ENCODE measurements around the gene SCFD2. TPM values are rescaled to one million over a fixed set of nuclear protein-coding genes. Genes with fewer than 3 reads are reported as not detected.

Gene SCFD2
- total RNA-seq, 1 experiment from 2014 or later = 8.1 TPM

DNA sequence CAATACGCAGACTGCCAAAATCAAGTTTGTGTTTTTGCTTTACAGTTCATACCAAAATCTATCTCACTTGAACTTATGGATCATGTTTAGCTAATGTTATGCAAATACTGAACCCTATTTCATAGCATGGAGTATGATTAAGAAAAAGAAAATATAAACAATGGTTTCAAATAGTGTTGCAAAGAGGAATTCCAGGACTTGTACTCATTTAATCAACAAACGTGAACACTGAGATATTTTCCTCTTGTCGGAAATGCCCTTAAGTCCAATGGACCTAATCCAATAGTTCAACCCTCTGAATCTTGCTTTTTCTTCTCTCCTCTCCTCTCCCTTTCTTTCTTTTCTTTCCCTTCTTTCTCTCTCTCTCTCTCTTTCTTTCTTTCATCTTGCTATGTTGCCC lies 473.0 kb downstream of the SCFD2 start:
- Histone ChIP-seq H3K9me3 (ENCODE audit: insufficient read depth, low read depth) (no peaks in the 10 kb centered on the region), H3K4me1 (replicated peaks; ENCODE audit: insufficient read depth) (no peaks in the 10 kb centered on the region), H3K4me3 (no peak overlapping the region), H3K36me3 (ENCODE audit: low read depth) (no peaks in the 10 kb centered on the region), H3K4me2 (no peak overlapping the region), H3K27me3 (ENCODE audit: insufficient read depth, low read depth) (no peaks in the 10 kb centered on the region), H3K27ac (no peak overlapping the region), H3K9me2 (ENCODE audit: insufficient read depth) (no peaks in the 10 kb centered on the region), H3K79me2 (ENCODE audit: low read depth) (no peaks in the 10 kb centered on the region), H4K20me1 (ENCODE audit: insufficient read depth) (no peaks in the 10 kb centered on the region), H3F3A (ENCODE audit: insufficient read depth, low read depth) (no peaks in the 10 kb centered on the region), H2AFZ (no peak overlapping the region)
- intact Hi-C loops (cut with micrococcal nuclease; ENCODE audit: unreplicated experiment) = no loop called here
- no peak for DNase-seq
- CTCF ChIA-PET = no interaction called here
- TF ChIP-seq, protein P1, sequence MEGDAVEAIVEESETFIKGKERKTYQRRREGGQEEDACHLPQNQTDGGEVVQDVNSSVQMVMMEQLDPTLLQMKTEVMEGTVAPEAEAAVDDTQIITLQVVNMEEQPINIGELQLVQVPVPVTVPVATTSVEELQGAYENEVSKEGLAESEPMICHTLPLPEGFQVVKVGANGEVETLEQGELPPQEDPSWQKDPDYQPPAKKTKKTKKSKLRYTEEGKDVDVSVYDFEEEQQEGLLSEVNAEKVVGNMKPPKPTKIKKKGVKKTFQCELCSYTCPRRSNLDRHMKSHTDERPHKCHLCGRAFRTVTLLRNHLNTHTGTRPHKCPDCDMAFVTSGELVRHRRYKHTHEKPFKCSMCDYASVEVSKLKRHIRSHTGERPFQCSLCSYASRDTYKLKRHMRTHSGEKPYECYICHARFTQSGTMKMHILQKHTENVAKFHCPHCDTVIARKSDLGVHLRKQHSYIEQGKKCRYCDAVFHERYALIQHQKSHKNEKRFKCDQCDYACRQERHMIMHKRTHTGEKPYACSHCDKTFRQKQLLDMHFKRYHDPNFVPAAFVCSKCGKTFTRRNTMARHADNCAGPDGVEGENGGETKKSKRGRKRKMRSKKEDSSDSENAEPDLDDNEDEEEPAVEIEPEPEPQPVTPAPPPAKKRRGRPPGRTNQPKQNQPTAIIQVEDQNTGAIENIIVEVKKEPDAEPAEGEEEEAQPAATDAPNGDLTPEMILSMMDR (conservative IDR thresholded peaks at IDR 0.05) = no peak
- TF ChIP-seq EZH2 (IDR thresholded peaks at IDR 0.05; ENCODE audit: low read depth) = no peak
- POLR2A ChIA-PET (ENCODE audit: unreplicated experiment) = no interaction called here
- BruUV-seq (replicated peaks) = no TSS peak

DNA sequence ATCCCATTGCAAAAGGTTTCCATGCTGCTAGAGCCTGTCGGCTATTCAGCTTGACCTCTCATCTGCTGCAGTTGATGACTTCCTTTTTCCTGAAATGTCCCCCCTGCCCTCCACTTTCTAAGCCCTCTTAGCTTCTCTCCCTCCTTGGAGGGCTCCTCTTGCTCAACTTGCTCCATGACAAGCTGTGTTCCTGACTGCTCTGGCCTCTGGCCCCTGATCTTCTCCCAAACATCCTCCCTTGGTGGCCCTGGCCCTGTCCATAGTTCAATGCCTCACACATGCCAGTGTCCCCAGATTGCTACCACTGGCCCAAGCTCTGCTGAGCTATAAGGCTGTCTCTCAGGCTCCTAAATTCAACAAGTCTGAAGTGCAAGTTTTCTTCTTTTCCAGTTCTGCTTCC lies 474.1 kb downstream of the SCFD2 start:
- Histone ChIP-seq H3K27ac (no peak overlapping the region), H3K27me3 (ENCODE audit: insufficient read depth, low read depth) (no peaks in the 10 kb centered on the region), H2AFZ (no peak overlapping the region), H3K9me2 (ENCODE audit: insufficient read depth) (no peaks in the 10 kb centered on the region), H3K79me2 (ENCODE audit: low read depth) (no peaks in the 10 kb centered on the region), H3K36me3 (ENCODE audit: low read depth) (no peaks in the 10 kb centered on the region), H3F3A (ENCODE audit: insufficient read depth, low read depth) (no peaks in the 10 kb centered on the region), H3K4me2 (no peak overlapping the region), H4K20me1 (ENCODE audit: insufficient read depth) (no peaks in the 10 kb centered on the region), H3K9me3 (ENCODE audit: insufficient read depth, low read depth) (no peaks in the 10 kb centered on the region), H3K4me1 (replicated peaks; ENCODE audit: insufficient read depth) (no peaks in the 10 kb centered on the region), H3K4me3 (no peak overlapping the region)
- ChIA-PET CTCF (no interaction called here), POLR2A (ENCODE audit: unreplicated experiment) (interaction anchor here (0.6 kb wide), 1 partner anchor 48 kb away, joined by 4 read pairs; no protein-coding TSS in a partner anchor)
- intact Hi-C loops (cut with micrococcal nuclease; ENCODE audit: unreplicated experiment) = no loop called here
- DNase-seq = no peak
- TF ChIP-seq, protein P1 (conservative IDR thresholded peaks at IDR 0.05) = no peak
- no peak for TF ChIP-seq EZH2 (IDR thresholded peaks at IDR 0.05; ENCODE audit: low read depth)
- no TSS peak for BruUV-seq (replicated peaks)

DNA sequence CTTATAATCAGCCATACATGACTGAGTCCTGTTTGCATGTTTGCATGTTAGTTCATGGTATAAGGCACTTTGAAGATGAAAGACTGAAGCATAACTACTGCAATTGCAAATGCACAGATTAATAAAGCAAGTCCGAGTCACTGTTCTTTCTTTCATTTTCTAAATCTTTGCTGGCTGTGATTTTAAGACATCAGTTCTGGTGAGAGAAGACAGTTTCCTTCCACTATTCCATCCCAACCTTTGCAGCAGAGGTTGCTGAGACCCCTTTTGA lies 475.4 kb downstream of the SCFD2 start:
- intact Hi-C loops (cut with micrococcal nuclease; ENCODE audit: unreplicated experiment) = no loop called here
- CTCF ChIA-PET = no interaction called here
- H3K4me1 ChIP-seq (replicated peaks; ENCODE audit: insufficient read depth) = no peaks in the 10 kb centered on the region
- no peaks in the 10 kb centered on the region for H4K20me1 ChIP-seq (ENCODE audit: insufficient read depth)
- no peaks in the 10 kb centered on the region for H3K9me2 ChIP-seq (ENCODE audit: insufficient read depth)
- no peak for DNase-seq
- no peaks in the 10 kb centered on the region for H3F3A ChIP-seq (ENCODE audit: insufficient read depth, low read depth)
- no peak for TF ChIP-seq EZH2 (IDR thresholded peaks at IDR 0.05; ENCODE audit: low read depth)
- TF ChIP-seq, protein P1 (conservative IDR thresholded peaks at IDR 0.05) = no peak
- H3K4me2 ChIP-seq = no peak overlapping the region
- no peak overlapping the region for H2AFZ ChIP-seq
- POLR2A ChIA-PET (ENCODE audit: unreplicated experiment) = no interaction called here
- H3K36me3 ChIP-seq (ENCODE audit: low read depth) = no peaks in the 10 kb centered on the region
- no peaks in the 10 kb centered on the region for H3K9me3 ChIP-seq (ENCODE audit: insufficient read depth, low read depth)
- no TSS peak for BruUV-seq (replicated peaks)
- H3K4me3 ChIP-seq = no peak overlapping the region
- H3K79me2 ChIP-seq (ENCODE audit: low read depth) = no peaks in the 10 kb centered on the region
- H3K27me3 ChIP-seq (ENCODE audit: insufficient read depth, low read depth) = no peaks in the 10 kb centered on the region
- H3K27ac ChIP-seq = no peak overlapping the region

Measured in PC-9 (cell line).